NCI-H2196 (cell line): ENCODE data around the gene LRP5.
"Not testable (repeated sequence)": the region's sequence is repeated elsewhere in the genome, so short reads cannot be mapped to it uniquely, and the experiment has no call there.

ENCODE experiments used
- DNase-seq: peaks from one replicate; lab custom pipeline; 2025; ENCODE audit not compliant: unreplicated experiment; lab: John Stamatoyannopoulos, UW

LRP5 gene

DNA sequence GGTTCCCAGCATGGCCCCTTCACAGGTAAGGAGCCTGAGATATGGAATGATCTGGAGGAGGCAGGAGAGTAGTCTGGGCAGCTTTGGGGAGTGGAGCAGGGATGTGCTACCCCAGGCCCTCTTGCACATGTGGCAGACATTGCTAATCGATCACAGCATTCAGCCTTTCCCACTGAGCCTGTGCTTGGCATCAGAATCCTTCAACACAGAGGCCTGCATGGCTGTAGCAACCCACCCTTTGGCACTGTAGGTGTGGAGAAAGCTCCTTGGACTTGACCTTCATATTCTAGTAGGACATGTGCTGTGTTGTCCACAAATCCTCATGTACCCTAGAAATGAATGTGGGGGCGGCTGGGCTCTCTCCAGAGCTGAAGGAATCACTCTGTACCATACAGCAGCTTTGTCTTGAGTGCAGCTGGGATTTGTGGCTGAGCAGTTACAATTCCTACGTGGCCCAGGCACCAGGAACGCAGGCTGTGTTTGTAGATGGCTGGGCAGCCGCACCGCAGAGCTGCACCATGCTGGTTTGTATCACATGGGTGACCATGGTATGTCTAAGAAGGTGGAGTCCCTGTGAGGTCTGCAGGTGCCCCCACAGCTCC lies 126.4 kb downstream of the LRP5 start:
- DNase-seq, result no peak

DNA sequence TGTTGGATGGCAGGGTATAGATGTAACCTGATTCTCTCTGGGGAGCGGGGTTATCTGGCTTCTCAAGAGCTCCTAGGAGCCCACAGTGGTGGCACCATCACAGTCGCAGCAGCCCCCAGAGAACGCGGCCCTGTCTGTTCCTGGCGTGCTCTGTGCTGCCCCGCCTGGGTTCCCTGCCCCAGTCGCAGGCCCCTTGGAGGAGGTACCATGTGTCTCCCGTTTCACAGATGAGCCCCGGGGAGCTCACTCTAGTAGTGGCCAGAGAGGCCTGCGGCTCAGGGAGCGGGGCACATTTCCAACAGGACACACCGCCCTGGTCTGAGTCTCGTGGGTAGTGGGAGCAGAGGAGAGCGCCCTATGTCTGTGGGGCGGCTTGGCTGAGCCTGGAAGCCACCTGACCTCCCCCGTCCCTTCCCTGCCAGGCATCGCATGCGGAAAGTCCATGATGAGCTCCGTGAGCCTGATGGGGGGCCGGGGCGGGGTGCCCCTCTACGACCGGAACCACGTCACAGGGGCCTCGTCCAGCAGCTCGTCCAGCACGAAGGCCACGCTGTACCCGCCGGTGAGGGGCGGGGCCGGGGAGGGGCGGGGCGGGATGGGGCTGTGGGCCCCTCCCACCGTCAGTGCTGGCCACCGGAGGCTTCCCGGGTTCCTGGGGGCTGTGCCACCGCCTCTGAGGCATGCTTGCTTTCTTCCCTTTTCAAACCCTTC lies 127.1 kb downstream of the LRP5 start:
- no peak for DNase-seq

- no peak for DNase-seq
Measured at GRCh38 chr11:68440224-68440623, 127.8 kb downstream of the LRP5 start.

DNA sequence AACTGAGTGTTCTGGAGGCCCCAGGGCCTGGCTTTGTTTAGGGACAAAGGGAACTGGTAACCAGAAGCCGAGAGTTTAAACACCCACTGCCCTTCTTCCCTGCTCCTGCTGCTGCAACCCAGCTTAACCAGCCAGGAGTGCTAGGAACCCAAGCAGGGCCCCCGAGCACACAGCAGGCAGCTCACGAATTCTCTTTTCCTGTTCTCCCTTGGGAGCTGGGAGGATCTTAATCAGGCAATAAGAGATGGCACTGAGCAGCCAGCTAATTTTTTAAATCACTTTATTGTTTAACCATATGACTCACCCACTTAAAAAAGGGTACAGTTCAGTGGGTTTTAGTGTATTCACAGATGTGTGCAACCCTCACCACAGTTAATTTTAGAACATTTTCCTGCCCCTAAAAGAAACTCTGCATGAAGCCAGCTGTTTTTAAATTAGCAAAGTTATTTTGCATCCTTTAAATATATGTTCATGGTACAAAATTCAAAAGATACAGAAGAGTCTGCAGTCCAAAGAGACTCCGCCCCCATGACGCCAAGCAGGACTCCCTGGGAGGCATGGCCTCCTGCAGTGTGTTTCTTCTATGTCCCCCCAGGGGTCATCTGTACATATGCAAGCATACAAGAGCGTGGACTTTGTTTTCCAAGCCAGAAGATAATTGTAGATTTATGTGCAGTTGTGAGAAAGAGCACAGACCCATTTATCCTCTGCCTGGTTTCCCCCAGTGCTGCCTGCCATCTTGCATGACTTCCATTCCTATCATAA lies 129.3 kb downstream of the LRP5 start:
- DNase-seq, result no peak

DNA sequence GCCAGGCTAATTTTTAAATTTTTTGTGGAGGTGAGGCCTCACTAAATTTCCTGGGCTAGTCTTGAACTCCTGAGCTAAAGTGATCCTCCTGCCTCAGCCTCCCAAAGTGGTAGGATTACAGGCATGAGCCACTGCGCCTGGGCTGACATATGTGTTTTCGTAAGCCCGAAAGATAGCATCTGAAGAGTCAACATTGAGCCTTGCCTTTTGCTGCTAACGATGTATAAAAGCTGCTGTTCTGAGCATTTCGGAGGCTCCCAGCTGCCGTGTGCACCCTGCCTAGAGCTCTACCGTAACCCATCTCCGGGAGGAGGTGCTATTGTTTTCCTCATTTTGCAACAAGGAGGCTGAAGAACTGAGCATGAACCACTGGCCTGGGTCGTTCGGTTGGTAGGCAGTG lies 130.0 kb downstream of the LRP5 start:
- no peak for DNase-seq

DNA sequence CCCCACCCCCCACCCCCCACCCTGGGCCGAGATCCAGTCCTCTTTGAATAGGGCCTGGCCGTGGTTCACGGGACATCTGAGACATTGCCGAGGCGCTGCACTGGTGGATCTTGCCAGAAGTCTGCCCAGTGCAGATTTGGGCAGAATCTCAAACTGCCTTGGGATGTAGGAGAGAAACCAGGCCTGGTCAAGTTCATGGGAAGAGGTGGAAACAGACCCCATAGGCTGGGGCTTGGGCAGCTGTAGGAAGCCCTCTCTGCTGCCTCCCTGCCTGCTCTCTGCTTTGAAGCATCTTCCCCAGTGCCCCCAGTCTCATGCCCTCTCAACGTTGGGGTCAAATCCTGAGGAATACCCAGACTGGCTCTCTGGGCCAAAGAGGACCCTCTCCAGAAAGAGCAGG lies 132.2 kb downstream of the LRP5 start:
- no peak for DNase-seq

DNA sequence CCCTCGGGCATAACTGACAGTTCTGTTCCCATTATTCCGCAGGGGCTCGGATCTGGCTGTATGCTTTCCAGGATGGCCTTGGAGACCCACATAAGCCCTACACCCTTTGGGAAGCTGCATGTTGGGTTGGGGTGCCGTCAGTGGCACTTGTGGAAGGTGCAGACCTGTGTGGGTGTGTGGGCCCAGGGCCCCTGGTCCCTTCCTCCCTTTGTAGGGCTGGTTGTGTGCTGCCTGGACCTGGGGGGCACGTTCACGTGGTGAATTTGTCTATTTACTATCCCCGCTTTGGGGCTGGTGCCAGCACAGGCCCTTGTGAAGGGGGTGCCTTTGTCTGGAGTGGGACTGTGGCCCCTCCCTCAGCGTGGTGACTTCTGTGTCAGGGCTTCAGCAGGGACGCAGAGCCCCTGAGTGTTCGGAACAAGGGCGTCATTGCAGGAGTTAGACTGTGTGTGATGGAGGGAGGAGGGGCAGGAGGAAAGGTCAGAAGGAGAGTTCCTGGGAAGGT lies 133.2 kb downstream of the LRP5 start:
- DNase-seq, result no peak

- no peak for DNase-seq
Measured at GRCh38 chr11:68446046-68446725, 133.8 kb downstream of the LRP5 start.

- DNase-seq, result peak; percentile 69
Measured at GRCh38 chr11:68447015-68447801, 134.8 kb downstream of the LRP5 start.

- DNase-seq, result not testable (repeated sequence)
Measured at GRCh38 chr11:68447914-68448313, 135.5 kb downstream of the LRP5 start.

DNA sequence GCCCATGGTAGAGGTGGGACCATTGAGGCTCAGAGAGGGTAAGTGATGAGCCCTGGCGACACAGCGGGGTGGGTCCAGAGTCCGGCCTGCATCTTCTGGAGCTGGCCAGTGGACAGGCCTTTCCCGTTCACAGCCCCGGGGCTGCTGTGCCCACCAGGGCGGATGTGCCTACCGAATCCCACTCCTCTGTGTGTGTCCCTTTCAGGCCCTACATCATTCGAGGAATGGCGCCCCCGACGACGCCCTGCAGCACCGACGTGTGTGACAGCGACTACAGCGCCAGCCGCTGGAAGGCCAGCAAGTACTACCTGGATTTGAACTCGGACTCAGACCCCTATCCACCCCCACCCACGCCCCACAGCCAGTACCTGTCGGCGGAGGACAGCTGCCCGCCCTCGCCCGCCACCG lies 136.2 kb downstream of the LRP5 start:
- DNase-seq, result no peak

DNA sequence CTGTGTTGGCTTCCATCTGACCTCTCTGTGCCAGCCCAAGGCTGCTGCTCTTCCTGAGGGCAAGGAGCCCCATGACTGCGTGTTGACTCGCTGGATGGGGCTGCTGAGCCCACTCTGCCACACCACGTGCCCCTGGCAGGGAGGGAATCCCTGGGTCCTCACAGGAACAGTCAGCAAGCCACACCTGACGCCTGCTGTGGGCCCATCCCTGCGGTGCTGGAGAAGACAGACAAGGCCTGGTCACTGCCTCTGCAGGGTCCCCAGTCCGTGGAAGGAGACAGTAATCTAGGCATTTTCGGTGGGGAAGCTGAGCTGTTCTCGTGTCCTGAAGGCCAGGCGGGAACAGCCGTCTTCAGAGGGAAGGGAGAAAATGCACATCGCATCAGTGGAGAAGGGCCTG lies 137.6 kb downstream of the LRP5 start:
- DNase-seq, result no peak

DNA sequence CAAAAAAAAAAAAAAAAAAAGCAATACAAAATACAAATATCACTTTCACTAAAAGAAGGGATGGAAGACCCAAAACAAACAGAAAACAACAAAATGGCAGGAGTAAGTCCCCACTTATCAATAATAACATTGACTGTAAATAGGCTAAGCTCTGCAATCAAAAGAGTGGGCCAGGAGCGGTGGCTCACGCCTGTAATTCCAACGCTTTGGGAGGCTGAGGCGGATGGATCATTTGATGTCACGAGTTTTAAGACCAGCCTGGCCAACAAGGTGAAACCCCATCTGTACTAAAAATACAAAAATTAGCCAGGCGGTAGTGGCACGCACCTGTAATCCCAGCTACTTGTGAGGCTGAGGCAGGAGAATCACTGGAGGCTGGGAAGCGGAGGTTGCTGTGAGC lies 138.3 kb downstream of the LRP5 start:
- DNase-seq, result no peak

DNA sequence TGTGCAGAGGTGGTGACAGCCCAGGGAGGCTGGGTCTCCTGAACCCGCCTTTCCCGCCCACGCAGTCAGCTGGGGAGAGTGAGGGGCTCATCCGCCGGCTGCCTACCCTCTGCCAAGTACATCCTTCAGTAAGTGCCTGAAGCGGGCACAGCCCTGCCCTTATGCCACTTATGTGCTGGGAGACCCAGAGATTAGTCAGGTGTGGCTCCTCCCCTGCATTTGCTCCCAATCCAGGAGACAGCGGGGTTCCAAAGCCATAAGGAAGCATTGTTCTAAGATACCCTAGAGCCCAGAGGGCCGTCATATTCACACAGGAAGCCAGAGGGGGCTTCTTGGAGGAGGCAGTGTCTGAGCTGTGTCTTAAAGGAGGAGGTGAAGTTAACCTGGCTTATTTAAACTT lies 142.4 kb downstream of the LRP5 start:
- DNase-seq, result no peak

- no peak for DNase-seq
Measured at GRCh38 chr11:68455485-68455884, 143.1 kb downstream of the LRP5 start.

- DNase-seq, result no peak
Measured at GRCh38 chr11:68457216-68457897, 145.0 kb downstream of the LRP5 start.

DNA sequence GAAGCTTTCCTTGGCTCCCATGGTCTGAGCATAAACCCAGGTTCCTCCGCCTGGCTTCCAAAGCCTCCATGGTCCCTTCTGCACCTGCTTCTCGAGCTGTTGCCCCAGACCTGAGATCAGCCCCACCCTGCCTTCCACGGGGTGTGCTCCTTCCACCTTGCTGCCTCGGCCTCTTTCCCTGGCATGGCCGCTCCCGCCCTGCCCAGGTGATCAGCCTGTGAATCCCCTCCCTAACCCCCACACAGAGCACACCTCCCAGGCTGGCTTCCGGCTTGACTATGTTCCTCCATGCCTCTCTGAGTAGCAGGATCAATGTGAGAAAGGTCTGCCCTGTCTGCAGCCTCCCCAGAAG lies 145.5 kb downstream of the LRP5 start:
- no peak for DNase-seq

GRCh38 chr11:68458340-68458739 lies 145.9 kb downstream of the LRP5 start:
- DNase-seq, result not testable (repeated sequence)

- DNase-seq, result peak; percentile 99
Measured at GRCh38 chr11:68459886-68460740, 147.7 kb downstream of the LRP5 start.
